Measurements from ENCODE around the gene TTC38. TPM values are rescaled to one million over a fixed set of nuclear protein-coding genes. Genes with fewer than 3 reads are reported as not detected.

TTC38 gene
- total RNA-seq, 1 experiment from 2014 or later = 31.5 TPM

DNA sequence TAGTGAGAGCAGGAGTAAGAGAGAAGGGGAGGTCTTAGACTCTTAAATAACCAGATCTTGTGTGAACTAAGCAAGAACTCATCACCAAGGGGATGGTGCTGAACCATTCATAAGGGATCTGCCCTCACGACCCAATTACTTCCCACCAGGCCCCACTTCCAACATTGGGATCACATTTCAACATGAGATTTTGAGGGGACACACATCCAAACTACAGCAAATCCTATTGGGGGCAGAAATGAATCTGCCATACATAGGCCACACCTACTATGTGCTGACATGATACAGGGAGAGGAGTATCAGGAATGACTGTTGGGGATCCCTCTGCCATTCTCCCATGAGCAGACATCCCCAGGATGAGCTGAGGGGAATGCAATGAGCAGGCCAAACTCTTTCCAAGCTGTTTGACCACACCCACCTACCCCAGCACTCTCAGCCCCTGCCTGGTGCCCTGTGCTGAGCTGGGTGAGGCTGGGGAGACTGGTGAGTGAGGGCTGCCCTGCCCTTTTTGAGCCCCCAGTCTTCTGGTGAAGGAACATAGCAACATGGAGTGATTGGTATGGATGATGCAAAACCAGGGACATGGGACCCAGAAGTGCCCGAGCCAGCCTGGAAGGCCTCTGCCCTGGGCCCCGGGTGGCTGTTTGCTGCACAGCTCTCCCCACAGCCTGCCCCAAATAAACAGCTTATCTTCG, 27.6 kb downstream of the TTC38 start:
- H2BK5ac ChIP-seq (ENCODE audit: insufficient read length, low read length) = no peak overlapping the region
- DNase-seq = no peak
- no peak overlapping the region for H3K14ac ChIP-seq (ENCODE audit: insufficient read depth, low read length)
- H3K9me3 ChIP-seq (ENCODE audit: control insufficient read depth, low read depth, low read length) = no peaks in the 10 kb centered on the region
- H3K4ac ChIP-seq (ENCODE audit: low read depth, low read length) = no peak overlapping the region
- peaks cover 9% of the 10 kb centered on the region for H3K23me2 ChIP-seq (ENCODE audit: insufficient read length, low read depth, low read length, poor library complexity, severe bottlenecking)
- no peak overlapping the region for H2BK12ac ChIP-seq (ENCODE audit: insufficient read length, low read depth, low read length)
- no peaks in the 10 kb centered on the region for H3K4me1 ChIP-seq (ENCODE audit: insufficient read depth, low read length)
- H2AK5ac ChIP-seq (ENCODE audit: insufficient read length, low read length) = no peak overlapping the region
- H3K9ac ChIP-seq (ENCODE audit: extremely low read depth, insufficient read length, low read length) = no peak overlapping the region
- no peak overlapping the region for H3K23ac ChIP-seq (ENCODE audit: insufficient read length, low read depth, low read length)
- Mint-ChIP-seq H3K9me3 (no peaks in the 10 kb centered on the region), H3K27me3 (ENCODE audit: low read depth) (no peaks in the 10 kb centered on the region), H3K4me3 (peak overlapping the region; percentile 84 to 92), H3K27ac (peak overlapping the region in 2 of 3 experiments; percentile 76 to 96; a peak in 2 of 7 replicates), H3K36me3 (ENCODE audit: insufficient read depth in 1 of 3, low read depth in 3 of 3) (peaks cover 10 to 33% (median 30%) of the 10 kb centered on the region in 3 experiments; a peak in 6 of 7 replicates), H3K4me1 (peaks cover 23% of the 10 kb centered on the region in 2 experiments)
- H4K8ac ChIP-seq (replicated peaks; ENCODE audit: insufficient read length, low read depth, low read length) = no peak overlapping the region
- H3K18ac ChIP-seq (ENCODE audit: insufficient read length, low read depth, low read length) = no peak overlapping the region
- H3T11ph ChIP-seq (ENCODE audit: low read length) = no peak overlapping the region
- no peaks in the 10 kb centered on the region; the same call in 1 of the 2 replicates for H3K79me2 ChIP-seq (ENCODE audit: insufficient read depth, low read length)
- H3K27ac ChIP-seq (ENCODE audit: insufficient read length, low read depth, low read length) = no peak overlapping the region
- no peak overlapping the region for H2AFZ ChIP-seq (ENCODE audit: low read length)
- no peak overlapping the region for H4K91ac ChIP-seq (ENCODE audit: insufficient read length, low read depth, low read length)
- H4K5ac ChIP-seq (ENCODE audit: insufficient read length, low read depth, low read length) = no peak overlapping the region
- no peaks in the 10 kb centered on the region for H4K20me1 ChIP-seq (ENCODE audit: control insufficient read depth, insufficient read depth, insufficient read length)
- no CpG with 5 or more reads among the region's 4 CpGs for WGBS (ENCODE audit: extremely low coverage, insufficient read length, low lambda C conversion rate)
- peak overlapping the region; percentile 91 for H3K4me2 ChIP-seq (ENCODE audit: insufficient read depth, insufficient read length, low read length)
- no peaks in the 10 kb centered on the region for H3K27me3 ChIP-seq (ENCODE audit: insufficient read depth, low read length)
- H2BK15ac ChIP-seq (ENCODE audit: low read depth, low read length) = no peak overlapping the region
- H2BK120ac ChIP-seq (ENCODE audit: low read depth, low read length, poor library complexity, severe bottlenecking) = no peak overlapping the region
- TF ChIP-seq, protein P1, sequence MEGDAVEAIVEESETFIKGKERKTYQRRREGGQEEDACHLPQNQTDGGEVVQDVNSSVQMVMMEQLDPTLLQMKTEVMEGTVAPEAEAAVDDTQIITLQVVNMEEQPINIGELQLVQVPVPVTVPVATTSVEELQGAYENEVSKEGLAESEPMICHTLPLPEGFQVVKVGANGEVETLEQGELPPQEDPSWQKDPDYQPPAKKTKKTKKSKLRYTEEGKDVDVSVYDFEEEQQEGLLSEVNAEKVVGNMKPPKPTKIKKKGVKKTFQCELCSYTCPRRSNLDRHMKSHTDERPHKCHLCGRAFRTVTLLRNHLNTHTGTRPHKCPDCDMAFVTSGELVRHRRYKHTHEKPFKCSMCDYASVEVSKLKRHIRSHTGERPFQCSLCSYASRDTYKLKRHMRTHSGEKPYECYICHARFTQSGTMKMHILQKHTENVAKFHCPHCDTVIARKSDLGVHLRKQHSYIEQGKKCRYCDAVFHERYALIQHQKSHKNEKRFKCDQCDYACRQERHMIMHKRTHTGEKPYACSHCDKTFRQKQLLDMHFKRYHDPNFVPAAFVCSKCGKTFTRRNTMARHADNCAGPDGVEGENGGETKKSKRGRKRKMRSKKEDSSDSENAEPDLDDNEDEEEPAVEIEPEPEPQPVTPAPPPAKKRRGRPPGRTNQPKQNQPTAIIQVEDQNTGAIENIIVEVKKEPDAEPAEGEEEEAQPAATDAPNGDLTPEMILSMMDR (conservative IDR thresholded peaks at IDR 0.05) = no peak
- H2BK20ac ChIP-seq (ENCODE audit: low read depth, low read length, poor library complexity, severe bottlenecking) = no peak overlapping the region
- H3K56ac ChIP-seq (ENCODE audit: insufficient read length, low read depth, low read length) = no peak overlapping the region
- no peaks in the 10 kb centered on the region for H3K79me1 ChIP-seq (ENCODE audit: insufficient read depth, low read depth, low read length, poor library complexity, severe bottlenecking)

Data from H9 (cell line).